ENCODE data around the gene MYEOV.

Gene MYEOV

GRCh38 chr11:69317401-69318092 is 23.6 kb downstream of the MYEOV start:
- no peak for DNase-seq (ENCODE audit: low read depth)

- no peak for DNase-seq (ENCODE audit: low read depth)
Measured at GRCh38 chr11:69318093-69318420, 24.1 kb downstream of the MYEOV start.

DNA sequence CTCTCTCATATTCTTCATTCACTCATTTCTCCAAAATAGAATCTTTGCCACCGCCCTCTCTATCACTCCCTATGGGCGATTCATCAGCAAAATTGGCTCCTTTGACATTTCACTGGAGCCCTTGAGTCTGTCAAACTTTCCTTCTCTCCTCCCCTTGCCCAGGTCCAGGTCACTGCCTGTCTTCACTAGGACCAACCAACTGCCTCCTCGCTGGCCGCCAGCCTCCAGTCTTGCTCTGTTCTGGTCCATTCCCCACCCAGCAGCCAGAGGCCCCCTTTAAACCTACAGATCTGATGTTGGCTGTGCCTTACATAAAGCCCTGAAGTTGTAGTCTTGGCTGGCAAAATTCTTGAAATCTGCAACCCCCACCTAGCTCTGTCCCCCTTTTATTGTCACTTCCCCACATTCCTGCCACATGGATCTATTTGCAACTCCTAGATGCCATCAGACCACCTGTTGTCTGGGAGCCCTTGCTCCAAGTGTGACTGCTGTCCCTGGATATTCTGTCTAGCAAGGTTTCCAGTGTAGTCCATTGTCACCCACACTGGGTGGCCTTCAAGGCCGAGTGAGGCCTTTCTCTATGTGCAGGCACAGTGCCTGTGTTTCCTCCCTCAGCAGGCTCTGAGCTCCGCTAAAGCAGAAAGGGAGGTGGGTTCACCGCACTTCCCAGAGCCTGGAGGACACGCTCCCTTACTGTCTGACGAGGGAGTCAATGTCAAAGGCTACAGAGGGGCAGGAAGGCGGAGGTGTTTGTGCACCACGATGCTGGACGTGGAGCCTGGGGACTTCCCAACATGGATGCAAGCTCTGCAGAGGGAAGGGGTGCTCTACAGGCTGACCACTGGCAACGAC is 25.5 kb downstream of the MYEOV start:
- no peak for DNase-seq (ENCODE audit: low read depth)

DNA sequence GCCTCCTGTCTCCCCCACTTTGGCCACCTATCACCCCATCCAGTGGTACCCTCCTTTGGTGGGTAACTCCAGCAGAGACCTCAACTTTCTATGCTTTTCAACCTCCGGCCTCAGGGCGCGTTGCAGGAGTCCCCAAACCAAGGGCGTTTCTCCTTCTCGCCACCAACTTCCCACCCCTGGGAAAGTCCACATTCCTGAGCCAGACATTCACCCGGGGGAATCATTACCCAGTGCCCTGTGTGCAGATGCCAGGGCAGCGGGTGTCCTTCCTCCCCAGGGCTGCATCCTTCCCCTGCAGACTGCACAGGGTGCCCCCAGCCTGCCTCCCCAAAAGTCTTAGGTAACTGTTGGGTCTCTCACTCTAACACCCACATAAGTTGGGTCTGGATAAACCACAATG is 26.4 kb downstream of the MYEOV start:
- no peak for DNase-seq (ENCODE audit: low read depth)

DNA sequence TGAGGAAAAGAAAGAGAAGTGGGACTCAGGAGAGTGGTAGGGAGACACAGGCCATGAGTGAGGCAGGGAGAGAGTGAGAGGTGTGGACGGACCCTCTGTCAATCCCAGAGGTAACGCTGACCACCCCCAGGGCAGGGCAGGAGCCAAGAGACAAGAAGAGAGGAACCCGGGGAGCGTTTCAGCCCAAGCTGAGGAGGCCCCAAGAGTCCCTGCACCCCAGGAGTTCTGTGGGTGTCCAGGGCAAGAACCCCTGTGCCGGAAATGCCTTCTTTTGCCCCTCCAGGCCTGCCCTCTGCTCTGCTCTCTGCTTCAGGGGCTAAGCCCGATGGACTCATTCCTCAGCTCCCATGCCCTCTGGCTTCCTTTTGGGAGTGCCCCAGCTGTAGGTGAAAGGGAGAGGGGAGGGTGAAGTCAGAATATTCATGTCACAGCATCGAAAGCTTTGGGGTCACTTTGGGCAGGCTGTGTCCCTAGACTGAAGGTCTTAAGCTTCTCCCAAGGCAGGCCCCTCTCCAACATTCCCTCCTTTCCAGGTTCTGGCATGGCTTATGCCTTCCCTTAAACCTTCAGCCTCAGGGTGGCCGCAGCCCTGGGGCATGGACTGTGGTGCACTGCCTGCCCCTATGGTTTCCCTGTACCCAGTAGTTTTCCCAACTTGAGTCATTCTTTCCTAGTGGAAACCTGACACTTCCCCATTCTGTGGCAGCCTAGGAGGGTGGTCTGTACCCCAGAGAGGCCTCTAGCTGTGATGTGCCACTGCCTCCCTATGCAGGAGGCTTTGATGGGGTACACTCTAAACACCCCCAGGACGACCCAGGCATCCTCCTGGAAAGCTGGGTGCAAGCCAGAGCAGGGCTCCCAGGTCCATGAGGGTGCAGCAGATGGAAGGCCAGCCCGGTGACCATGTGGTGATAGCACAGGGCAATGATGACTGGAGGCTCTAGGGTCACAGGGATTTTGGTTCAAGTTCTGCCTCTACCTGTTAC is 27.1 kb downstream of the MYEOV start:
- no peak for DNase-seq (ENCODE audit: low read depth)

- DNase-seq (ENCODE audit: low read depth) = no peak
Measured at GRCh38 chr11:69321877-69322361, 28.0 kb downstream of the MYEOV start.

DNA sequence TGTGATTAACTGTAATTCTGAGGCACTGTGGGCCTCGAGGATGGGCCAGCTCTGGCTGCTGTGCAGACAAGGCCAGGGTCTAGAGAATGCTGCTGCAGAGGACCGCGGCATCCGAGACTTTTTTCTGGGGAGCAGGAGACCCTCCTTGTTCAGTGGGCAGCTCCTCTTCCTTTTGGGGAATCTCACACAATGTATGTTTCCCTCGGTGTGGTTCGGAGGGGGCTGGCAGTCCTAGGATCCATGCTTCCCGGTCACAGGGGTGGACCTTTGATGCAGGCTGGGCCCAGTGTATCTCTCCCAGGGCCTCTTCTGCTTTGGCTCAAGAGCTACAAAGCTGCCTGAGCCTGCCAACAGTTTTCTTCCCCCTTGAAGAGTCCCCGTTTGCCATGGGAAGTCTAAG is 31.5 kb downstream of the MYEOV start:
- no peak for DNase-seq (ENCODE audit: low read depth)

GRCh38 chr11:69326622-69327219 is 32.8 kb downstream of the MYEOV start:
- DNase-seq (ENCODE audit: low read depth) = no peak

GRCh38 chr11:69327741-69328191 is 33.8 kb downstream of the MYEOV start:
- no peak for DNase-seq (ENCODE audit: low read depth)

DNA sequence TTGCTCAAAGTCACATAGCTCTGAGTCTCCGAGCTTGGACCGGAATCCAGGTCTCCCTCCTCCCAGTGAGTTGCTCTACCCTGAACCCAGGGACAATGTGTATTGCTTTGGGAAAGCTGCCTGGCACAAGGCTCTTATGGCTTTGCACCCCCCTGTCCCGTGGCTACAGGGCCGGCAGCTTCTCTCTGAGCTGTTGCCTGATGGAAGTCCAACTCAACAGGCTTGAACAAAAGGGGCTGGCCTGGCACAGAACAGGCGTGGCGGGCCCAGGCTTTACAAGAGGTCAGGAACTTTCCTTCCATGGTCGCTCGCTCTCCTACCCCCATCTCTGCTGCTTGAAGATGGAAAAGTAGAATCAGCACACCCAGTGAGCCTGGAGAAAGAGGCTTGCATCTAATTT is 34.3 kb downstream of the MYEOV start:
- DNase-seq (ENCODE audit: low read depth) = no peak

DNA sequence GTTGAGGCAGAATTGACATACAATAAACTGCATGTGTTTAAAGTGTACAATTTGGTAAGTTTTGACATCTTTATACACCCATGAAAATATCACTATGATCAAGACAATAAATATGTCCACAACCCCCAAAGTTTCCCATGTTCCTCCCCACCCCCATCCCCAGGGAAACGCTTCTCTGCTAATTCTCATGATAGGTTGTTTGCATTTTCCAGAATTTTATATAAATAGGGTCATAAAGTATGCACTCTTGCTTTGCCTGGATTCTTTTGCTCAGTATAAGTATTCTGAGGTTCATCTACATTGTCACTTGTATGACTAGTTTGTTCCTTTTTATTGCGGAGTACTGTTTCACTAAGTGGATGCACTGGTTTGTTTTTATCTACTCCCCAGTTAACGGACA is 35.6 kb downstream of the MYEOV start:
- no peak for DNase-seq (ENCODE audit: low read depth)

GRCh38 chr11:69330330-69330729 is 36.4 kb downstream of the MYEOV start:
- DNase-seq (ENCODE audit: low read depth) = no peak

GRCh38 chr11:69333149-69333710 is 39.3 kb downstream of the MYEOV start:
- DNase-seq (ENCODE audit: low read depth) = no peak

- no peak for DNase-seq (ENCODE audit: low read depth)
Measured at GRCh38 chr11:69333879-69334278, 39.9 kb downstream of the MYEOV start.

- no peak for DNase-seq (ENCODE audit: low read depth)
Measured at GRCh38 chr11:69335007-69335780, 41.2 kb downstream of the MYEOV start.

- no peak for DNase-seq (ENCODE audit: low read depth)
Measured at GRCh38 chr11:69335781-69336405, 41.9 kb downstream of the MYEOV start.

- DNase-seq (ENCODE audit: low read depth) = no peak
Measured at GRCh38 chr11:69337211-69337721, 43.3 kb downstream of the MYEOV start.

DNA sequence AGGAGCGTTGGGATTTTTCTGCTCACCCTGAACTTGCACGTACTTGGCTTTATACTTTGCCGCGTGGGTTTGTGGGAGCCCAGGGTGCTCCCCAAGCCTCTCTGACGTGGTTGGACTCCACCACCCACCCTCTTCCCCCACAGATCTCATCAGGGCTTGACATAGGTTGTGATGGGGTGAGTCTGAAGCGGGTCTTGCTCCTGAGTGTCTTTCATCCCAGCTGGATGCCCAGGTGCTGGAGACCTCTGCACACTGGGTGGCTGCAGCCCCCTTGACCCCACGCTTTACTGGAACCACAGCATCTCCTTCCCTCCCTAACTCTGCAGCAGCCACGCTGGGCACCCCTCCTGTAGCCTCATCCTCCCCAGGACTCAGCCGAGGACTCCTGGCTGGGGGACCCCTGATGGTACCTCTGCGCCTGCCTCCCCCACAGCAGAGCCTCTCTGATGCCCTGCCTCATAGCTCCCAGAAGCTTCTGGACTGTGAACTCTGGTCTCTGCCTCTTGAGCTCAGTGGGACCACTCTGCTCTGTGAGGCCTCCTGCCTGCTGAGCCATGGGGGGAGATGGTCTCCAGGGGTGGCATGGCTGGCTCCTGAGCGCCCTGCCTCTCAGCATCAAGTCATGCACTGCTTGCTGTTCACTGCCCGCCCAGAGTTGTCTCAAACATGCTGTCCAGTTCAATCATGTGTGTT is 45.2 kb downstream of the MYEOV start:
- no peak for DNase-seq (ENCODE audit: low read depth)

DNA sequence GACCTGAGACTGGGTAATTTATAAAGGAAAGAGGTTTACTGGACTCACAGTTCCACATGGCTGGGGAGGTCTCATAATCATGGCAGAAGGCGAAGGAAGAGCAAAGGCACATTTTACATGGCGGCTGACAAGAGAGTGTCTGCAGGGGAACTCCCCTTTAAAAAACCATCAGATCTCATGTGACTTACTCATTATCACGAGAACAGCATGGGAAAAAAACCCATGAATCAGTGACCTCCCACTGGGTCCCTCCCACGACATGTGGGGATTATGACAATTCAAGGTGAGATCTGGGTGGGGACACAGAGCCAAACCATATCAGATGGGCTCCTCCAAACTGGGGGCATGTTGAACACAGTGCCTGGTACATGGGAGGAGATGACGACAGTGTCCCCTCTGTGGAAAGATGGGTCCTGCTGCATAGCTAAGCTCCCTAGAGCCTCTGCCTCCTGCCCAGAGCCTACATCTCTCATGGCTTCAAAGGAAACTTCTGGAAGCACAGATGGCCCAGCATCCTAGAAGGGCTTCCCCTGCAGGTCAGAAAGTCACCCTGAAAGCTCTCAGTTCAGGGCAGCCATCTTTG is 46.1 kb downstream of the MYEOV start:
- DNase-seq (ENCODE audit: low read depth) = no peak
